Central memory CD4-positive, alpha-beta T cell (primary cell): ENCODE measurements around the gene NR6A1.

Experiments used
- DNase-seq: peaks from one replicate; pipeline ENCODE4 v3.0.0; 2022

NR6A1 gene

GRCh38 chr9:124479947-124480620 lies 291.0 kb downstream of the NR6A1 start:
- no peak for DNase-seq

- no peak for DNase-seq
These were observed 291.7 kb downstream of the NR6A1 start for GRCh38 chr9:124479371-124479770.

- DNase-seq: no peak
These were observed 292.8 kb downstream of the NR6A1 start for GRCh38 chr9:124478354-124478753.

- DNase-seq: no peak
These were observed 293.3 kb downstream of the NR6A1 start for GRCh38 chr9:124477648-124478285.

- DNase-seq: no peak
These were observed 293.9 kb downstream of the NR6A1 start for GRCh38 chr9:124477211-124477647.

GRCh38 chr9:124475868-124476690 lies 295.0 kb downstream of the NR6A1 start:
- no peak for DNase-seq

- DNase-seq: no peak
These were observed 295.8 kb downstream of the NR6A1 start for GRCh38 chr9:124475158-124475867.

- DNase-seq: no peak
These were observed 297.0 kb downstream of the NR6A1 start for GRCh38 chr9:124474151-124474550.

GRCh38 chr9:124473310-124473709 lies 297.8 kb downstream of the NR6A1 start:
- DNase-seq: no peak

GRCh38 chr9:124472770-124473169 lies 298.3 kb downstream of the NR6A1 start:
- DNase-seq: no peak

- DNase-seq: no peak
These were observed 299.4 kb downstream of the NR6A1 start for GRCh38 chr9:124471761-124472160.

- DNase-seq: no peak
These were observed 300.4 kb downstream of the NR6A1 start for GRCh38 chr9:124470726-124471125.

- DNase-seq: no peak
These were observed 300.8 kb downstream of the NR6A1 start for GRCh38 chr9:124470306-124470705.

GRCh38 chr9:124469011-124469832 lies 301.9 kb downstream of the NR6A1 start:
- no peak for DNase-seq

GRCh38 chr9:124468061-124468740 lies 302.9 kb downstream of the NR6A1 start:
- no peak for DNase-seq

- no peak for DNase-seq
These were observed 303.6 kb downstream of the NR6A1 start for GRCh38 chr9:124467410-124468060.
